Measurements from ENCODE around the gene EXD3.

DNA sequence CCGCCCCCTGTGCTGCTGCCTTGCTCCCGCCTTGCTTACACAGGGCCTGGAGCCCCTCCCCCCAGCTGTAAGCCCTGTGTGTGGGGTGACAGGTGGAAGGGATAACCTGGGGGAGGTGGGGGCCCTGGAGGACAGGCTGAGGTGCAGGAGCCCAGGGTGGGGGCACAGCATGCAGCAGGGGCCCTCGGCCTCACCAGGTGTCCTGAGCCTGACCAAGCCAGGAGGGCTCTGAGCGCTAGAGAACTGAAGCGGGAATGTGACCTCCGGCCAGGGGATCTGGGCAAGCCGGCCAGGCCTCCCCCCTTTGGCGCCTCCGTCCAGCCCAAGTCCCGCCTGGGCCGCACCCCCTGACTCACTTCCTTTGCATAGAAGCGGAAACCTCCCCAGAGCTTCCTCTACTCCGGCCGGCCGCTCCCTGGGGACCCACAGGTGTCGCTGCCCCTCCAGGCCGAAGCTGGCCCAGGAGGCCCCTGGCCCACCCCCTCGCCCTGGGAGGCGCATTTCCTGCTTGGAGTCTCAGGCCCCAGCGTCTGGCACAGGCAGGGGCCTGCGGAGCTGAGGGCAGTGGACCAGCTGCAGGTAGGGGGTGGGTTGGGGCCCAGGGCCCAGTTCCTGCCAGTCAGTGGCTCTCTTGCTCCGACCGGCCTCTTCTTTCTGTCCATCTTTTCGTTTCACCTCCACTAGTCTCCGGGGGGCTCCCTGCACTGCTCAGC, 145.5 kb downstream of the EXD3 start, which contains the start of gene TOR4A:
- TF ChIP-seq, protein P1, sequence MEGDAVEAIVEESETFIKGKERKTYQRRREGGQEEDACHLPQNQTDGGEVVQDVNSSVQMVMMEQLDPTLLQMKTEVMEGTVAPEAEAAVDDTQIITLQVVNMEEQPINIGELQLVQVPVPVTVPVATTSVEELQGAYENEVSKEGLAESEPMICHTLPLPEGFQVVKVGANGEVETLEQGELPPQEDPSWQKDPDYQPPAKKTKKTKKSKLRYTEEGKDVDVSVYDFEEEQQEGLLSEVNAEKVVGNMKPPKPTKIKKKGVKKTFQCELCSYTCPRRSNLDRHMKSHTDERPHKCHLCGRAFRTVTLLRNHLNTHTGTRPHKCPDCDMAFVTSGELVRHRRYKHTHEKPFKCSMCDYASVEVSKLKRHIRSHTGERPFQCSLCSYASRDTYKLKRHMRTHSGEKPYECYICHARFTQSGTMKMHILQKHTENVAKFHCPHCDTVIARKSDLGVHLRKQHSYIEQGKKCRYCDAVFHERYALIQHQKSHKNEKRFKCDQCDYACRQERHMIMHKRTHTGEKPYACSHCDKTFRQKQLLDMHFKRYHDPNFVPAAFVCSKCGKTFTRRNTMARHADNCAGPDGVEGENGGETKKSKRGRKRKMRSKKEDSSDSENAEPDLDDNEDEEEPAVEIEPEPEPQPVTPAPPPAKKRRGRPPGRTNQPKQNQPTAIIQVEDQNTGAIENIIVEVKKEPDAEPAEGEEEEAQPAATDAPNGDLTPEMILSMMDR (IDR thresholded peaks at IDR 0.05): no peak
- no peak for TF ChIP-seq POLR2A (IDR thresholded peaks at IDR 0.05)
